ENCODE measurements around the gene D2HGDH.

- peak; percentile 65; the same call in 1 of the 2 replicates for TF ChIP-seq CTCF (conservative IDR thresholded peaks at IDR 0.05)
- no peak for TF ChIP-seq EZH2 (IDR thresholded peaks at IDR 0.05; ENCODE audit: low read depth)
Observed at GRCh38 chr2:241701149-241701398, 33.4 kb upstream of the D2HGDH start.
